Activated CD8-positive, alpha-beta memory T cell treated with anti-CD3 and anti-CD28 coated beads, Interleukin-2, amount 50 U/mL, for 1 hour (primary cell): Measurements from ENCODE around the gene ENPP3.
"Not testable (repeated sequence)": the region's sequence is repeated elsewhere in the genome, so short reads cannot be mapped to it uniquely, and the experiment has no call there.

Source experiments
- DNase-seq: peaks from one replicate; pipeline ENCODE4 v3.0.0-alpha.2; 2020; ENCODE audit errors: extremely low read depth

Gene ENPP3

DNA sequence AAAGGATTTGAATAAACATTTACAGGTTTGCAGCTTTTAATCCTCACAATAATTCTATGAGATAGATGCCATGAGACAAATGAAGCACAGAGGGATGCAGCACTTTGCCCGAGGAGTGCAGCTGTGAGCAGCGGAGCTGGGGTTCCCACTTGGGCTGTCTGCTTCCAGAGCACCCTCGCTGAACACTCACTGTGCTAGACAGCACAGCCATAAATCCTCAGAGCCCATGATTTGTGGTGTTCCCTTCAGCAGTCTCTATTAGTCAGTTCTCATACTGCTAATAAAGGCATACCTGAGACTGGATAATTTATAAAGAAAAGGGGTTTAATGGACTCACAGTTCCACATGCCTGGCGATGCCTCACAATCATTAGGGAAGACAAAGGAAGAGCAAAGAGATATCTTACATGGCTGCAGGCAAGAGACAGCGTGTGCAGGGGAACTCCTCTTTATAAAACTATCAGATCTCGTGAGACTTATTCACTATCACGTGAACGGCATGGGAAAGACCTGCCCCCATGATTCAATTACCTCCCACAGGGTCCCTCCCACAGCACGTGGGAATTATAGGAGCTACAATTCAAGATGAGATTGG lies 99.0 kb downstream of the ENPP3 start:
- DNase-seq: no peak

GRCh38 chr6:131736811-131737210 lies 99.7 kb downstream of the ENPP3 start:
- DNase-seq: no peak

DNA sequence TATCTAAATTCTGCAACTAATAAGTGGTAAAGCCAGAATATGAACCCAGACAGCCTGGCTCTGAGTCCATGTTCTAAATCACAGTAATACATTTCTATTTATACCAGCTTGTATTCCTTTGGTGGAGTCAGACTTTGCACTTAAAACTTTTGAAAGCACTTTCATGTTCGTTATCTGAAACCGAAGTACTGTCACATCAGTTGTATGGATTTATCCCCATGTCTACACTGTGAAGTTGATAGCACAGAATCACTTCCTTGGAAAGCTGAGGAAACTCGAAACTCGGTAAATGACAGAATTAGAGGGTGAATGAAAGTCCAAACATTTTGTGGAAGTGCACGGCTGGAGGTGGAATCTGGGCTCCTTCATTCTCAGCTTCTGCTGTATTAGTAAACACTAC lies 102.0 kb downstream of the ENPP3 start:
- no peak for DNase-seq

GRCh38 chr6:131740161-131740560 lies 103.1 kb downstream of the ENPP3 start:
- DNase-seq: no peak

- no peak for DNase-seq
Measured at GRCh38 chr6:131741688-131742393, 104.7 kb downstream of the ENPP3 start.

GRCh38 chr6:131744432-131745287 lies 107.6 kb downstream of the ENPP3 start:
- no peak for DNase-seq

DNA sequence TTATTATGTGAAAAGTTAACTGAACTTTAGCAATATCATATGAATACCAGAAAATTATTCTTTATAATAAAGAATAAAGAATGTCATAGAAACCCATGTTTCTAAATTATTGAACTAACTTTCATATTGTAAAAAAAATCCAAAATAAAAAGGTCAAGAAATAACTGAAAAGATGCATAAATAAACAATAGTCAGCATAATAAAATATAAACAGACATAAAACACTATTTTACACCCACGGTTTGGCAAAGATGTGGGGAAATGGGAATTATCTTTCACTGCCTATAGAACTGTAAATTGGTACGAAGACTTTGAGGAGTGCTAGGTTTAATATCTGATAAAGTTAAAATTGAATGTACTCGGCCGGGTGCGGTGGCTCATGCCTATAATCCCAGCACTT lies 108.4 kb downstream of the ENPP3 start:
- no peak for DNase-seq

DNA sequence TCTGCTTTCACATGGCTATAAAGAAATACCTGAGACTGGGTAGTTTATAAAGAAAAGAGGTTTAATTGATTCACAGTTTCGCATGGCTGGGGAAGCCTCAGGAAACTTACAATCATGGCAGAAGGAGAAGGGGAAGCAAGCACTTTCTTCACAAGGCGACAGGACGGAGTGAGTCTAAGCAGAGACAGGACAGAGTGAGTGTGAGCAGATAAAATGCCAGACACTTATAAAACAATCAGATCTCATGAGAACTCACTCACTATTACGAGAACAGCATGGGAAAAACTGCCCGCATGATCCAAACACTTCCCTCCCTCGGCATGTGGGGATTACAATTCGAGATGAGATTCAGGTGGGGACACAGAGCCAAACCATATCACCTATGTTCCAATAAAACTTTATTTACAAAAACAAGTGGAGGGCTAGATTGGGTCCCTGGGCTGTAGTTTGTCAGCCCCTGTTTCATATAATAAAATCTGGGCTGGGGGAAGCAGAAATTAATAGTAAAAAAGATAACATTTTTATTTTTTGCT lies 110.8 kb downstream of the ENPP3 start:
- no peak for DNase-seq

GRCh38 chr6:131749023-131749422 lies 111.9 kb downstream of the ENPP3 start:
- DNase-seq: no peak

GRCh38 chr6:131751012-131751715 lies 114.1 kb downstream of the ENPP3 start:
- not testable (repeated sequence) for DNase-seq

DNA sequence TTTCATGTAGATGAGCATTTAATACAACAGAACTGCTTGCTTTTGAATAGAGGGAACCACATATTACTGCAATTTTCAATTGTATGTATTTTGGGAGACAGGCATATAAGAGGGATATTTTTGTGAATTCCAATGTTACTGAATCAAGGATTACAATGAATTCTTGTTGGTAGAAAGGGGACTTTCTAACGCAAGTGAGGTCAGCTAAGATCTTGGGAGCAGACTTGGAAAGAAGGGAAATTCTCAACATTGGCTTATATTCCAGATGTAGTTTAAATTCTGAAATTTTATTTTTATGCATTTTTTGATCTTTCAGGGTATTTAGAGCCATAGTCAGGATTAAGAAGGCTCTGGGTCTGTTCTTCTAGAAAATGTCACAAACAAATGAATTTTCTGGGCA lies 117.0 kb downstream of the ENPP3 start:
- no peak for DNase-seq

DNA sequence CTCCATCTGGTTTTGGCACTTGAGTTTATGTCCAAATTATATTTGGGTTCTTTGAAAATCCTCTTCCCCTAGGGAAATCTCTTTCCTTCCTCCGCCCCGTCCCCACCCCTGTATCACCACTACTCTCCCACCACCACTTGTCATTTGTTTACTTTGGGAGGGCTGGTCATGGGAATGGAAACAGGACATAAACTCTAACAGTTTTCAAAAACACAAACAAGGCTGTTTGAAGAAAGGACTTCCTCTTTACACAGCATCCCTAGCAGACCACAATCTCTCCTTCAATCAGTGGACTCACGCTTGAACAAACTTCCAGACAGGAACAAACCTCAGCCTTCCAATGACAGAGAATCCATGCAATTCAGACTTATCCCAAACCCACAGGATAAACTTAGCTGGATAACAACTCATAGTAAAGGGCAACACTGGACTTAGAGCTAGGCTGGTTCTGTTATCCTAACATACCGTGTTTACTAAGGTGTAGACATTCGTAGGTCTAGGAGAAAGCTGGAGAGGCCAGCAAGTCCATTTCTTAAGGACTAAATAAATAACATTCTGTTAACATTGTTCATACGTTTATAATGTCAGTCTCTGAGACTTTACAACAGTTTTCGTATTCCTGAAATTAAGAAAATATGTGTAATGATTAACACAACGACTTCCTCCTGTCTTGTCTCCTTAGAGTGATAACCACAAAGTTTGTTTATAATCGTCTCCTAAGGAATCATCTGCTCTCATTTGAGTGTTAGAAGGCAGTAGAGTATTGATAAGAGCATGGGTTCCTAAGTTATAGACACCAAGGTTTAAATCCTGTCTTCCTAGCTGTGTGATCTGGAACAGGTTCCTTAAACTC lies 117.8 kb downstream of the ENPP3 start:
- no peak for DNase-seq

DNA sequence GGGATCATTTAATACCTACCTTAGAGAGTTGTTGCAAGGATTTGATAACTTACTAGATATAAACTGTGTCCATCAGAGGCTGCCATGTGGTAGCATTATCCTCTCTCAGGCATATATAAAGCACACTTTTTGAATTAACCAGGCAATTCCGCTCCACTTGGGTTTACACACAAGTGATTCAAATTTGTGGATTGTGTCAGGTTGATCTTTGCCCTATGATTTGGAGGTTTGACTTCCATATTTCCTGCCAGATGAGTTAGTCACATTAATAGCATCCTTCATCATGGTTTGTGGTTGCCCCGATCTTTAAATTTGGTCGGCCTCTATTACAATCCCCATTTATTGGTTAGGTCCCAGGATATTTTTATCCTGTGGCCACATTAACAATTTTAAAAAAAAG lies 118.5 kb downstream of the ENPP3 start:
- no peak for DNase-seq

DNA sequence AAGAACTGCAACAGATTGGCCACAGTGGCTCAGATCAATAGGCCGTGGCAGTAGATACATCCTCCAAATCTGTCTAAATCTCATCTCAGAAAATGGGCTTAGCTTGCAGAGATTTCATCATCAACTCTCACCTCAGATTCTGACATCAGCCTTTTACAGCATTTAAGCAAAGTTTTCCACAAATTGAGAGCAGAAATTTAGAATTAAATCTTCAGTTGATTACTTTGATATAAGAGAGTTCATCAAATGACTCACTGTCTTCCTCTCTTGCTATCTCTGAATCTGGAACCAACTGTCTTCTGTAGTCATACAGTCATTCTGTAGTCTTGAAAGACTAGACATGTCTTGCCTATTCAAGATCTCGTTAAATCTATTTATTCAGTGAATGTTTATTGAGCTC lies 118.9 kb downstream of the ENPP3 start:
- DNase-seq: no peak

DNA sequence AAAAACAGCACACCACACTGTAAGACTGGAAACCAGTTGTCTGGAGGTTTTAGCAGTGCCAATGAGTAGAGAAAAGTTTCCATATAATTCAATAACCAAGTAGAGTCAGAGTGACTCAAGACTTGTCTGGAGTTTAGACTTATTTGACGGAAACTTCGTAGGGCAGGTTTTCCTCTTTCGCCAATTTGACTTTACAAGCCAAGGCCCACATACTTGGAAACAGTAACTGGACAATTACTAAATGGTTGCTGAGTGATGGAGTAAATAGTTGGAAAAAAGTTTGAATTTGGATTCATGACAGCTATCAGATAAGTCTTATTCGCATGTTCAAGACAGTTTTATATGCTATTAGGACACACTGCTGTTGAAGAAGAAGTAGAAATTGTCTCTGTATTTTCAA lies 121.8 kb downstream of the ENPP3 start:
- DNase-seq: no peak

DNA sequence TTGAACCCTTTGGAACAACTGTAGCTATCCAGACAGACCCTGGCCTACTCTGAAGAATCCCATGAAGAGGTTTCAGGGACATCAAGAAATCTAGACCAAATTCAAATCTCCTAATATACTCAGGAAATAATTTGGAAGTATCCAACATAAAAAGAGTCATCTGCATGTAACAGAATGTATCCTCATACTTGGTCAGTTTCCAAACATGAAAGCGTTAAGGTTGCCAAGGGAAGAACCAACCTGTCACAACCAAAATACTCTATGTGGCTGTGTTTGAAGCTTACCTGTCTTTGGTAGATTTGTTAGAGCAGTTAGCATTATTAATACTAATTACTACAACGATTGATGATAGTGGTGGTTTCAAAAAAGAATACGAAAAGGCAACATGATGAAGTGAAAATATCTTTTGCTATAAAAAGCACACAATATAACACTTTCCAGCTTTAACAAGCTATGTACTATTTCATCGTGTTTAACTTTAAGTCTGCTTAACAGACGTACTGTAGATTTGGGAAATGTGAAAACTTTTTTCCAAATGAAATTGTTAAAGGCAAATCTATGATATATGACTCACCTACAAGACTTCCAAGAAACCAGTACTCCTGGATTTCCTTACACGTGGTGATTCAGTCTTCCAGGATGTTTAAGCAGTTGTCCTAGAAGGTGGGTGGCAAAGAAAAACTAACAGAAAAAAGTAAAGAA lies 124.1 kb downstream of the ENPP3 start:
- no peak for DNase-seq

- DNase-seq: no peak
Measured at GRCh38 chr6:131761762-131762067, 124.6 kb downstream of the ENPP3 start.

DNA sequence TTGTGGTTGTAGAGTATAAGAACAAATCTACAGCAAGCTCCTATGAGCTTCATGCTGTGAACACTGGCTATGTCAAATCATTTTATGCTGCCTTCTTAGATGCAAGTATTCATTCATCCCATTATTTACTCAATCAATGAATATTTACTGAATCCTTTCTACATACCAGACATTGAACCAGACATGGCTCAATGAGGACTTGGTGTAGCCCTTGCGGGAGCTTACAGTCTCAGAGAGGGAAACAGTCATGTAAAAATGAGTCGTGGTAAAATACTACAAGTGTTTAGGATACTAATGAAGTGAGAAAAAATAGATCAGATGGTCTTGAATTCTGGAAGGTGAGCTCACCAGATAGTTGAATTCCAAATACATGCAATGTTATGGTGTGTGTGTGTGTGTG lies 125.9 kb downstream of the ENPP3 start:
- no peak for DNase-seq

DNA sequence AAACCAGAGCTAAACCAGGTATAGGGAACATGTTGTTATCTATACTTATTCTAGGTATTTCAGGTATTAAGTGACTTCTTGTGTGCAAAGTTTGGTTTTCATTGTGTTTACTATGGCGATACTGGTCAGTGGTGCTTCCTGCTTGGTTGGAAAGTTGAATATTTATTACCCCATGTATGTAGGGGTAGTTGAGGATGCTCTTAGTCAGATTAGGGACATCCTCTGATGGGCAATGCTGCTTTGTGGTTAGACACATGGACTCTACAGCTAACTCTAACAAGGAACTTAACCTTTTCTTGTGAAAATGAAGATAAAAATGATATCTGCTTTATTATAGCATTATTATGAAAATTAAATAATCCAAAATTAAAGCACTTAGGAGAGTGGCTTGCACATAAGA lies 126.6 kb downstream of the ENPP3 start:
- DNase-seq: no peak

DNA sequence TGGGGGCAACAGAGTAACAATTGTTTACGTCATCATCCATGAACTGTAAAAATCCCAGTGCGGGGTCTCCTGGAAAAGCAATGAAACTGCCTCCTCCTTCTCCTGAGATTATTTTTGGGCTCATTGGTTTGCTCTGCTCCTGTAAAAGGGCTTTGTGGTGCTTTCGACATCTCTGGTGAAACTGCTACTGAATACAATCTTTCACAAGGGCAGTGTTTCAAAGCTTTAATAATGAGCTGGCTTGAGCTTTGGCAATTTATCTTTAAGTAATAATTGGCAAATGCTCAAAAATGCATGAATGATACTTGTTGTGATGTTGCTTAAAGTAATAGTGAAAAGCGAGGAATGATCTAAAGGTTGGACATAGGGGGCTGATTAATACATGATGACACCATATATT lies 127.2 kb downstream of the ENPP3 start:
- DNase-seq: no peak
